Measurements from ENCODE around the gene MGAT1. TPM values are rescaled to one million over a fixed set of nuclear protein-coding genes. Genes with fewer than 3 reads are reported as not detected.
"Not testable (repeated sequence)": the region's sequence is repeated elsewhere in the genome, so short reads cannot be mapped to it uniquely, and the experiment has no call there.

The MGAT1 gene
- total RNA-seq, 1 experiment from 2014 or later = 28.6 TPM

DNA sequence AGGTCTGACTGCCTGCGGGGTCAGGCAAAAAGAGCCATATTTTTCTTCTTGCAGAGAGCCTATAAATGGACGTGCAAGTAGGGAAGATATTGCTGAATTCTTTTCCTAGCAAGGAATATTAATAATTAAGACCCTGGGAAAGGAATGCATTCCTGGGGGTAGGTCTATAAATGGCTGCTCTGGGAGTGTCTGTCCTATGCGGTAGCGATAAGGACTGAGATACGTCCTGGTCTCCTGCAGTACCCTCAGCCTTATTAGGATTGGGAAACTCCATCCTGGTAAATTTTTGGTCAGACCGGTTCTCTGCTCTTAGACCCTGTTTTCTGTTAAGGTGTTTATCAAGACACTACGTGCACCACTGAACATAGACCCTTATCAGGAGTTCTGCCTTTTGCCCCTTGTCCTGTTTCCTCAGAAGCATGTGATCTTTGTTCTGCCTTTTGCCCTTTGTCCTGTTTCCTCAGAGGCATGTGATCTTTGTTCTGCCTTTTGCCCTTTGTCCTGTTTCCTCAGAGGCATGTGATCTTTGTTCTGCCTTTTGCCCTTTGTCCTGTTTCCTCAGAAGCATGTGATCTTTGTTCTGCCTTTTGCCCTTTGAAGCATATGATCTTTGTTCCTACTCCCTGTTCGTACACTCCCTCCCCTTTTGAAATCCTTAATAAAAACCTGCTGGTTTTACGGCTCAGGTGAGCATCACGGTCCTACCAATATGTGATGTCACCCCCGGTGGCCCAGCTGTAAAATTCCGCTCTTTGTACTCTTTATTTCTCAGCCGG is 26.3 kb upstream of the MGAT1 start:
- H3K9ac ChIP-seq (ENCODE audit: low read length); H3K4me2 ChIP-seq (ENCODE audit: low read depth, low read length, poor library complexity, severe bottlenecking); H3K27me3 ChIP-seq (ENCODE audit: low read length); H2AFZ ChIP-seq (ENCODE audit: low read length); H3K4me3 ChIP-seq (ENCODE audit: low read length); DNase-seq; H3K27ac ChIP-seq (ENCODE audit: low read length); H3K9me2 ChIP-seq (replicated peaks; ENCODE audit: insufficient read depth, low read length); H3K36me3 ChIP-seq (ENCODE audit: insufficient read depth, low read length); H3K9me3 ChIP-seq (ENCODE audit: low read length); H4K20me1 ChIP-seq (ENCODE audit: insufficient read depth, low read depth, low read length): not testable (repeated sequence)
- H3K79me2 ChIP-seq (ENCODE audit: low read length) = peaks cover 25% of the 10 kb centered on the region
- H3K4me1 ChIP-seq (ENCODE audit: low read length) = peaks cover 23% of the 10 kb centered on the region

DNA sequence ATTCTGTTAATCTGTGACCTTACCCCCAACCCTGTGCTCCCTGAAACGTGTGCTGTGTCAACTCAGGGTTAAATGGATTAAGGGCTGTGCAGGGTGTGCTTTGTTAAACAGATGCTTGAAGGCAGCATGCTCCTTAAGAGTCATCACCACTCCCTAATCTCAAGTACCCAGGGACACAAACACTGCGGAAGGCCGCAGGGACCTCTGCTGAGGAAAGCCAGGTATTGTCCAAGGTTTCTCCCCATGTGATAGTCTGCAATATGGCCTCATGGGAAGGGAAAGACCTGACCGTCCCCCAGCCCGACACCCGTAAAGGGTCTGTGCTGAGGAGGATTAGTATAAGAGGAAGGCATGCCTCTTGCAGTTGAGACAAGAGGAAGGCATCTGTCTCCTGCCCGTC is 24.8 kb upstream of the MGAT1 start:
- H3K4me1 ChIP-seq (ENCODE audit: low read length) = peaks cover 11% of the 10 kb centered on the region
- H4K20me1 ChIP-seq (ENCODE audit: insufficient read depth, low read depth, low read length); H3K9me3 ChIP-seq (ENCODE audit: low read length); DNase-seq; H3K27ac ChIP-seq (ENCODE audit: low read length); H3K9ac ChIP-seq (ENCODE audit: low read length); H3K4me2 ChIP-seq (ENCODE audit: low read depth, low read length, poor library complexity, severe bottlenecking); H3K9me2 ChIP-seq (replicated peaks; ENCODE audit: insufficient read depth, low read length); H3K36me3 ChIP-seq (ENCODE audit: insufficient read depth, low read length); H3K4me3 ChIP-seq (ENCODE audit: low read length); H2AFZ ChIP-seq (ENCODE audit: low read length); H3K27me3 ChIP-seq (ENCODE audit: low read length): not testable (repeated sequence)
- peaks cover 21% of the 10 kb centered on the region for H3K79me2 ChIP-seq (ENCODE audit: low read length)

DNA sequence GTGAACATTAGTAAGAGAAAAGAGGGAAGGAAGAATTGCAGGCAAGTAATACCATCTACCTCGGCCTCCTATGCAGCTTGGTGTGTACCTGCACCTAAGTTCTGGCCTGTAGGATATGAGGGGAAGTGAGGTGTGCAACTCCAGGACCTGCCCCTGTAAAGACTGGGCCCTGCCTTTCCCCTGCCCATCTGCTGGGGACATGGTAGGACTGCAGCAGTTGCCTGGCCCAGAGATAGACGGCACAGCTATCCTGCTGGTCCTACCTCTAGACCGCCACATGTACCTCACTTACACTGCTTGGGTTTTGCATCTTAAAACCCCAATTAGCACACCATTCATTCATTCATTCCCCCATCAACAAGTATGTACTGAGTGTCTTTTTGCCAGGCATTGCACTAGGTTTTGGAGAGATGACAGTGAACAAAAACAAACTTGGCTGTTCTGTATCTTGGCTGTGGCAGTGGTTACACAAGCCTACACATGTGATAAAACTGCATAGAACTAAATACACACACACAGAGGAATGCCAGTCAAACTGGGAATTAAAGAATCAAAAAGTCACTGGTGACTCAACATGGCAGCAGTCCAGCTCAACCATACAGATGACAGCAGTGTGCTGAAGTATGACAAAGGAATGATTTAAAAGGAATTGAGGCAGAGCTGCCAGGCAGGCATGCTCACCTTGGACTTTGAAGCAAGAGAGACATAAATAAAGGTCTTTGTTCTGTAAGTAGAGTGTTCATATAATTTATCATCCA is 23.3 kb upstream of the MGAT1 start:
- Histone ChIP-seq H3K4me1 (ENCODE audit: low read length) (peaks cover 10% of the 10 kb centered on the region), H4K20me1 (ENCODE audit: insufficient read depth, low read depth, low read length) (0 out of 2 replicates have a peak, but pooled peaks cover 6% of the 10 kb centered on the region), H3K27ac (ENCODE audit: low read length) (no peak overlapping the region), H3K9ac (ENCODE audit: low read length) (no peak overlapping the region), H3K36me3 (ENCODE audit: insufficient read depth, low read length) (peaks cover 8% of the 10 kb centered on the region; the same call in 1 of the 2 replicates), H3K79me2 (ENCODE audit: low read length) (peaks cover 11% of the 10 kb centered on the region), H3K9me2 (replicated peaks; ENCODE audit: insufficient read depth, low read length) (no peaks in the 10 kb centered on the region), H3K27me3 (ENCODE audit: low read length) (no peaks in the 10 kb centered on the region), H3K4me3 (ENCODE audit: low read length) (no peak overlapping the region), H3K9me3 (ENCODE audit: low read length) (no peaks in the 10 kb centered on the region), H2AFZ (ENCODE audit: low read length) (no peak overlapping the region), H3K4me2 (ENCODE audit: low read depth, low read length, poor library complexity, severe bottlenecking) (no peak overlapping the region)
- DNase-seq = no peak

DNA sequence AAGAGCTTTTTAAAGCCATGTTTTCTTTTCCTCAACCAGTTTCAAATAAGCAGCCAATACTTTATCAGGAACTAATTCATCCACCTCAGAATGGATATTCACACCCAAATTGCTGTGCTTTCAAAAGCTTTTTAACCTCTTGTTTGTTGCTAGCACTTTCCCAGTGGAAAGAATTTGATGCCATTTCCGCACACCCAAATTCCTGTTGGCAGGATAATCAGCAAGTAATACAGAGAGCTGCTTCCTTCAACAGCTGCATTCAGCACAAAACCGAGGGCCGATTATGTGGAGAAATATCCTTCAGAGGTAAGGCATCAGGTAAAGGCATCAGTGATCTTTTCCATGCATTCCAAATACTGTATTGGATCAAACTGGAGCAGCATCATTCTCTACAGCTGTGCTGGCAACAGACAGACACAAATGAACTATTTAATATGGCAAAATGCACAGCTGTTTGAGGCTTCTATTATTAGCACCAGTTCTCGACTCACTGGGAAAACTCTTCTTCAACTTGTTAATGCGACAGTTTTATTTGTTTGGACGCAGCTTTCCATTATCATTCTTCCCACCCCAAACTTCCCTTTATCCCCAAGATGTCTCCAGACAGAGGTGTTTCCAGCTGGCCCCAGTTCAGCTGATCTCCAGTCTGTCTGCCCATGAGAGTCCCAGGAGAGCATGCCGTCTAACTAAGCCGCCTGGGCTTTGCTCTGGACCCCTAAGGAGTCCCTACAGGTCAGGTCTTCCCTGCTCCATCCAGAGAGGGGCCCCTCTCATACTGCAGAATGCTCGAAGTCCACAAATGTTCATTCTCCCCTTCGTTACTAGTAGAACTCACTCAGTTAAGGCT is 22.2 kb upstream of the MGAT1 start:
- peaks cover 4% of the 10 kb centered on the region; the same call in 1 of the 2 replicates for H3K36me3 ChIP-seq (ENCODE audit: insufficient read depth, low read length)
- no peak for DNase-seq
- H3K4me1 ChIP-seq (ENCODE audit: low read length) = peaks cover 1% of the 10 kb centered on the region
- 0 out of 2 replicates have a peak, but pooled peaks cover under 1% of the 10 kb centered on the region for H4K20me1 ChIP-seq (ENCODE audit: insufficient read depth, low read depth, low read length)
- H3K4me2 ChIP-seq (ENCODE audit: low read depth, low read length, poor library complexity, severe bottlenecking) = no peak overlapping the region
- H2AFZ ChIP-seq (ENCODE audit: low read length) = no peak overlapping the region
- no peaks in the 10 kb centered on the region for H3K9me2 ChIP-seq (replicated peaks; ENCODE audit: insufficient read depth, low read length)
- no peak overlapping the region for H3K4me3 ChIP-seq (ENCODE audit: low read length)
- H3K79me2 ChIP-seq (ENCODE audit: low read length) = peaks cover under 1% of the 10 kb centered on the region; the same call in 1 of the 2 replicates
- no peaks in the 10 kb centered on the region for H3K27me3 ChIP-seq (ENCODE audit: low read length)
- H3K27ac ChIP-seq (ENCODE audit: low read length) = no peak overlapping the region
- no peaks in the 10 kb centered on the region for H3K9me3 ChIP-seq (ENCODE audit: low read length)
- no peak overlapping the region for H3K9ac ChIP-seq (ENCODE audit: low read length)

- H2AFZ ChIP-seq (ENCODE audit: low read length) = no peak overlapping the region
- H3K36me3 ChIP-seq (ENCODE audit: insufficient read depth, low read length) = no peaks in the 10 kb centered on the region
- H3K4me2 ChIP-seq (ENCODE audit: low read depth, low read length, poor library complexity, severe bottlenecking) = no peak overlapping the region
- H3K4me1 ChIP-seq (ENCODE audit: low read length) = no peaks in the 10 kb centered on the region
- H3K27ac ChIP-seq (ENCODE audit: low read length) = no peak overlapping the region
- H3K79me2 ChIP-seq (ENCODE audit: low read length) = no peaks in the 10 kb centered on the region
- H3K9me2 ChIP-seq (replicated peaks; ENCODE audit: insufficient read depth, low read length) = no peaks in the 10 kb centered on the region
- H3K4me3 ChIP-seq (ENCODE audit: low read length) = no peak overlapping the region
- H3K9me3 ChIP-seq (ENCODE audit: low read length) = no peaks in the 10 kb centered on the region
- H3K9ac ChIP-seq (ENCODE audit: low read length) = no peak overlapping the region
- H3K27me3 ChIP-seq (ENCODE audit: low read length) = no peaks in the 10 kb centered on the region
- H4K20me1 ChIP-seq (ENCODE audit: insufficient read depth, low read depth, low read length) = no peaks in the 10 kb centered on the region
- DNase-seq = no peak
These were observed 21.5 kb upstream of the MGAT1 start for GRCh38 chr5:180823940-180824629.

- Histone ChIP-seq H3K4me3 (ENCODE audit: low read length) (no peak overlapping the region), H3K79me2 (ENCODE audit: low read length) (no peaks in the 10 kb centered on the region), H3K27ac (ENCODE audit: low read length) (no peak overlapping the region), H3K27me3 (ENCODE audit: low read length) (no peaks in the 10 kb centered on the region), H4K20me1 (ENCODE audit: insufficient read depth, low read depth, low read length) (no peaks in the 10 kb centered on the region), H3K4me1 (ENCODE audit: low read length) (no peaks in the 10 kb centered on the region), H3K4me2 (ENCODE audit: low read depth, low read length, poor library complexity, severe bottlenecking) (no peak overlapping the region), H3K9me2 (replicated peaks; ENCODE audit: insufficient read depth, low read length) (no peaks in the 10 kb centered on the region), H3K36me3 (ENCODE audit: insufficient read depth, low read length) (no peaks in the 10 kb centered on the region), H3K9ac (ENCODE audit: low read length) (no peak overlapping the region), H3K9me3 (ENCODE audit: low read length) (no peaks in the 10 kb centered on the region), H2AFZ (ENCODE audit: low read length) (no peak overlapping the region)
- no peak for DNase-seq
These were observed 20.7 kb upstream of the MGAT1 start for GRCh38 chr5:180823346-180823745.

DNA sequence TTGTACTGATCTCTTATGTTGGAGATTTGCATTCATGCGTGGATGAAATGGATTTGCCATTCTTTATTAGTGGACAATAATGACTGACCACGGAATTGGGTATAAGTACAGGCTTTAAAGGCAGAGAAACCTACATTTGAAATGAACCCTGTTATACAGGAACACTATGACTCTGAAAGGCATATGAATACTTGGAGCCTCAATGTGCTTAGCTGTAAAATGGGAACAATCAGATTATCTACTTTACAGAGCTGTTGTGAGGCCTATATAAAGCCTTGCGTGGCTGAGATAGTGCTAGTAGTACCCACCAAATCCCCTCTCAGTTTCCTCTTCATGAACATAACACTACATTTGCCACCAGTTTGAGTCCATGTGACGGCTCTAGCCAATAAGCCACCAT is 18.9 kb upstream of the MGAT1 start:
- no peak overlapping the region for H3K4me2 ChIP-seq (ENCODE audit: low read depth, low read length, poor library complexity, severe bottlenecking)
- H3K4me3 ChIP-seq (ENCODE audit: low read length) = no peak overlapping the region
- DNase-seq = no peak
- H3K9ac ChIP-seq (ENCODE audit: low read length) = no peak overlapping the region
- peaks cover 13% of the 10 kb centered on the region for H3K4me1 ChIP-seq (ENCODE audit: low read length)
- no peaks in the 10 kb centered on the region for H3K79me2 ChIP-seq (ENCODE audit: low read length)
- H3K36me3 ChIP-seq (ENCODE audit: insufficient read depth, low read length) = no peaks in the 10 kb centered on the region
- H3K9me3 ChIP-seq (ENCODE audit: low read length) = no peaks in the 10 kb centered on the region
- H4K20me1 ChIP-seq (ENCODE audit: insufficient read depth, low read depth, low read length) = no peaks in the 10 kb centered on the region
- H3K27me3 ChIP-seq (ENCODE audit: low read length) = no peaks in the 10 kb centered on the region
- H3K9me2 ChIP-seq (replicated peaks; ENCODE audit: insufficient read depth, low read length) = no peaks in the 10 kb centered on the region
- H3K27ac ChIP-seq (ENCODE audit: low read length) = no peak overlapping the region
- no peak overlapping the region for H2AFZ ChIP-seq (ENCODE audit: low read length)
